HG02943 (cell line): Measurements from ENCODE around the gene POMZP3.
"Not testable (repeated sequence)": the region's sequence is repeated elsewhere in the genome, so short reads cannot be mapped to it uniquely, and the experiment has no call there.

Source experiments
- ATAC-seq: cut with Tn5 transposase; IDR thresholded peaks from one replicate; pipeline ENCODE4 v1.9.1; 2021; ENCODE audit warnings: mild to moderate bottlenecking, low read depth, moderate library complexity; ENCODE audit not compliant: unreplicated experiment

The POMZP3 gene

DNA sequence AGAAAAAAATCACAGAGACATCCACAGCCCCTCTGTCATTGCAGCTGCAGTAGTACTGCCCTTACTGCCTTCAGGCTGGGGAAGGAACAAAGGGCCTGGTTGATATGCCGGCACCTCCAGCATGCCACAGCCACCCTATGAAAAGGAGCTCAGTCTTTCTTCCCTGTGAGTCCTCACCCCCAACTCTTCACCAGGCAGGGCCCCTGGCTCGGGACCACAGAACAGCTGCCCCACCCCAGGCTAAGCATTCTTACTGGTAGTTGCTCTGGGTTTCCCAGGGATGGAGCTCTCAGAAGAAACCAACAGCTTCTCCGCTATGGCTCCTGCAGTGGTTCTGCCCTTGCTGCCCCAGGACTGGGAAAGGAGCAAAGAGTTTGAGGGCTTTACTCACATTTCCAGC lies 36.0 kb downstream of the POMZP3 start:
- ATAC-seq = not testable (repeated sequence)

DNA sequence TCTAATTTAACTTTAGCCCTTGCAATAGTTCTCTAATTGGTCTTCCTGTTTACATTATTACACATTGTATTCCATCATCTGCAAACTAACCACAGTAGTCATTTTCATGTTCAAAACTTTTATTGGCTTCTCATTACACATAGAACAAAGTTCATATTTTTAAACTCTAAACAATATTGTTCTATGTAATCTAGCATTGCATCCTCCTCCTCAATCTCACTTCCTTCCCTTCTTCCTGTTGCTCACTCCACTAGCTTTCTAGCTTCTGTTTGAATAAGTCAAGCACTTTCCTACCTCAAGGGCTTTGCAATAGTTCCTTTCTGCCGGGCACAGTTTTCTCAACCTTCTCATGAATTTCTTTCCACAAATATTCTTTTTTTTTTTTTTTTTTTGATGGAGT lies 38.5 kb downstream of the POMZP3 start:
- ATAC-seq = not testable (repeated sequence)

DNA sequence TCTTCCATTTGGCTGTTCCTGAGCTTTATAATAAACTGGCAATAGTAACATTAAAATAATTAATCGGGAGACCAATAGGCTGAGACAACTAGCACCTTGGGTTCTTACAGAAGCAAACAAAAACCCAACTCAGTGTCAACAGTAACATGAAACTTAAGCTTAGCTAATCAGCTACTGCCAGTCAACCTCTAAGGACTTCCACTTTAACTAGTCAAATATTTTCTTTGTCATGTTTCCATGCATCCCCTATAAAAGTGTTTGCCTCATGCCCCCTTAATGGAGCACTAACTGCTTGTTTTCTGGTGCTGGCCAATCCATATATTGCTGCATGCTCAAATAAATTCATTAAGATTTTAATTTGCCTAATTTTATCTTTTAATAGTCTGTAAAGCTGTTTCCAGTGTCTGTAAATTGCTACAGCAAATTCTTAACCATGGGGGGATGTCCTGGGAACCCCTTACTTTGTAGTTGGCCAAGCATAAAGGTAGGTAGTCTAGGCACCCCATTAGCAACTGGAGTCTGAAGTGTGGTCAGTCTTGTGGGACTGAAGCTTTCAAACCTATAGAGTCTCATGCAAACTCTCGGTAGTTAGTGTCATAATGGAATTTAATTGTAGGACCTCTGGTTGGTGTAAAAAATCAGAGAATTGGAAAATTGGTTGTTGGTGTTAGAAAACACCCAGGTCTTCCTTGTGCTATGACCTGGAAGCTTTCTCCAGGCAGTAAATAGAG lies 40.3 kb downstream of the POMZP3 start:
- ATAC-seq = not testable (repeated sequence)

DNA sequence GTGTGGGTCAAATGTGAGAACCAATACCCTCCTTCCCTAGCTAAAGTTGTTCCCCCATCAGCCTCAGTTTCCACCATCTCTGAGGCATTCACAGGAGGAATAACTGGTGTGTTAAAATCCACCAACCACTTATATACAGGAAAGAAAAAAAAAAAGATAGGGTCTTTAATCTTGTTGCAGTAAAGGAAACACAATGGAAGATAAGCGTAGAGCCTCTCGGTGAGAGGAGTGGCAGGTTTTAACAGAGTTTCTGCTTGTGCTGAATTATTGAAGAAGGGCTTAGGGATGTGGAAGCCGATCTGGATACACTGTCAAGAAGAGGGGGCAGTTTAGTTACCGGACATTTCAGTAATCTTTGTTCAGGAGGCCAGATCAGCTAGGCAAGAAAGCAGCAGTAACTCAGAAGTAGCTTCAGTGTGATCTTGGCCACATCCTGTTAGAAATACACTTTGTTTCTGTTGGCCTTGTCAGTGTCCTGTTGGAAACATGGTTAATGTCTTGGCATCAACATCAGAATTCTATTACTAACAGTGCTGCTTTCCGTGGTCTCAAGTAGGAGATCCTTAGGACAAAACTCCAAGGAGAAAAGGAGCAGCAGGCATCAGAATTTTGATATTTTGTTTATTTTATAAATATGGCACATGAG lies 43.3 kb downstream of the POMZP3 start:
- not testable (repeated sequence) for ATAC-seq

GRCh38 chr7:76582848-76583631 lies 44.0 kb downstream of the POMZP3 start:
- not testable (repeated sequence) for ATAC-seq

GRCh38 chr7:76575919-76576655 lies 51.0 kb downstream of the POMZP3 start:
- ATAC-seq = not testable (repeated sequence)

- not testable (repeated sequence) for ATAC-seq
Measured at GRCh38 chr7:76575431-76575830, 51.6 kb downstream of the POMZP3 start.

GRCh38 chr7:76572296-76572695 lies 54.8 kb downstream of the POMZP3 start:
- not testable (repeated sequence) for ATAC-seq

- not testable (repeated sequence) for ATAC-seq
Measured at GRCh38 chr7:76570324-76570775, 56.7 kb downstream of the POMZP3 start.

GRCh38 chr7:76568742-76569141 lies 58.3 kb downstream of the POMZP3 start:
- ATAC-seq = not testable (repeated sequence)

GRCh38 chr7:76567753-76568152 lies 59.3 kb downstream of the POMZP3 start:
- not testable (repeated sequence) for ATAC-seq

- not testable (repeated sequence) for ATAC-seq
Measured at GRCh38 chr7:76567311-76567710, 59.8 kb downstream of the POMZP3 start.

- not testable (repeated sequence) for ATAC-seq
Measured at GRCh38 chr7:76565001-76565400, 62.1 kb downstream of the POMZP3 start.

DNA sequence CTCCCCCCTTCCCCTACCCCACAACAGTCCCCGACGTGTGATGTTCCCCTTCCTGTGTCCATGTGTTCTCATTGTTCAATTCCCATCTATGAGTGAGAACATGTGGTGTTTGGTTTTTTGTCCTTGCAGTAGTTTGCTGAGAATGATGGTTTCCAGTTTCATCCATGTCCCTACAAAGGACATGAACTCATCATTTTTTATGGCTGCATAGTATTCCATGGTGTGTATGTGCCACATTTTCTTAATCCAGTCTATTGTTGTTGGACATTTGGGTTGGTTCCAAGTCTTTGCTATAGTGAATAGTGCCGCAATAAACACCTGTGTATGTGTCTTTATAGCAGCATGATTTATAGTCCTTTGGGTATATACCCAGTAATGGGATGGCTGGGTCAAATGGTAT lies 65.7 kb downstream of the POMZP3 start:
- not testable (repeated sequence) for ATAC-seq

- ATAC-seq = not testable (repeated sequence)
Measured at GRCh38 chr7:76560157-76560556, 66.9 kb downstream of the POMZP3 start.
